Activated CD8-positive, alpha-beta memory T cell treated with anti-CD3 and anti-CD28 coated beads for 4 hours (primary cell): Measurements from ENCODE around the gene ING5.

Source experiments
- DNase-seq, 2 donors: peaks; one replicate each; pipeline ENCODE4 v3.0.0-alpha.2; 2020; ENCODE audit warnings: low read depth in 2 of 2

The ING5 gene

DNA sequence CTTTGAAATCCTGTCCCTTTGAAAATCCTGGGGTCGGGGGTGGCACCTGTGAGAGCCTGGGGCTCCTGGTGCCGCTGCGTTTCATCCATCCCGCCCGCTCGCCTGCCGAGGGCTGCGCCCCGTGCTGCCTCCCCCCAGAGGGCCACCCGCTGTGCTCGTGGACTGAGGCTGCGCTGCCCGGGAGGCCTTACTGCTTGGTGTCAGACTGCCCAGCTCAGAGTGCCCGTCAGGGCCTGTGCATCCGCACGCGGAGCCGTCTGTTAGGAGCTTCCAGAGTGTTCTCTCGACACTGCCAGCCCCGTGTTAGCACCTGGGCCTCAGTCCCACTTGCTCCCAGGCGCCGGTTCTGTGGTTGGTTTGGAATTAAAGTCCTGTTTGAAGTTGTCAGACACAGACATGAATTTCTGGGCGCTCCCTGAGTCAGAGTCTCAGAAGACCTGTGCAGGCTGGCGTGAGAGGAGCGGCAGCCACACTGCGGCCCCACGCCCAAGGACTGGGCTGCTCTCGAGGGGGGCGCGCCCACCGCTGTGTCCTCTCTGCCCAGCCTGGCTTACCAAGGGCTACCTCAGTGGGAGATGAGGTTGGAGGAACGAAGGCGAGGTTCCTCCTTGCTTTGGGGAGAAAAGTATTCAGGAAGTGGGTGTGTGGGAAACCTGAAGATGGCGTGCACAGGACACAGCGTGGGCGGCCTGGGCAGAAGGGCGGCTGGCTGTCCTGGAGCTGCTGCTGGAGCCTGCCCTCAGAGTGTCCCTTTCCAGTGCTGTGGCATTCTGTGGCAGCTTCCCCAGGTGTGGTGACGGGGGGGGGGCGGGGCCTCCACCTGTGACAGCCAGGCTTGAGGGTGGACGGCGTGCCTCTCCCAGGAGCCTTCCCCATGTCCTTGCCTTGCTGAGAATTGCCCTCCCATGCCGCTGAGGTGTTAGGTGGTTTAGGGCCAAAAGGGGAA is 29.3 kb upstream of the ING5 start:
- DNase-seq: no peak

DNA sequence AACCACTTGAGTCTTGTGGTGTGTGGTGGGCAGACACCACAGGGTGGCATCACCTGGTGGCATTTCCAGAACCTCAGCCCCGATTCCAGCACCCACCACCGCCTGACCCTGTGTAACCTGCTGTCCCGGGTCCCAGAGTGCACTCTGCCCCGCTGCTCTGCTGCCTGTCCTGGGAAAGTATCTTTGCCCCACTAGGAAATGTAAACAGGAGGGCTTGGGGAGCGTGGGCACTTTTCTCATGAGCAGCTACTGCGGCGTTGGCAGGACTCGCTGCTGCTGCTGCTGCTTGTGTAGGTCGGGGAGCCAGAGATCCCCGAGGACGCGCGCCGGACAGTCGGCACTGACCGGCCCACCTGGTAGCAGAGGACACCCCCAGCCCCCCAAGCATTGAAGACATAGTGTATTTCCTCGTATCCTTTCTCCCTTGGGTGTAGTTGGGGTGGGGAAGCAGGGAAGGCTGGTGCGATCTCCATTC is 28.6 kb upstream of the ING5 start:
- no peak for DNase-seq

DNA sequence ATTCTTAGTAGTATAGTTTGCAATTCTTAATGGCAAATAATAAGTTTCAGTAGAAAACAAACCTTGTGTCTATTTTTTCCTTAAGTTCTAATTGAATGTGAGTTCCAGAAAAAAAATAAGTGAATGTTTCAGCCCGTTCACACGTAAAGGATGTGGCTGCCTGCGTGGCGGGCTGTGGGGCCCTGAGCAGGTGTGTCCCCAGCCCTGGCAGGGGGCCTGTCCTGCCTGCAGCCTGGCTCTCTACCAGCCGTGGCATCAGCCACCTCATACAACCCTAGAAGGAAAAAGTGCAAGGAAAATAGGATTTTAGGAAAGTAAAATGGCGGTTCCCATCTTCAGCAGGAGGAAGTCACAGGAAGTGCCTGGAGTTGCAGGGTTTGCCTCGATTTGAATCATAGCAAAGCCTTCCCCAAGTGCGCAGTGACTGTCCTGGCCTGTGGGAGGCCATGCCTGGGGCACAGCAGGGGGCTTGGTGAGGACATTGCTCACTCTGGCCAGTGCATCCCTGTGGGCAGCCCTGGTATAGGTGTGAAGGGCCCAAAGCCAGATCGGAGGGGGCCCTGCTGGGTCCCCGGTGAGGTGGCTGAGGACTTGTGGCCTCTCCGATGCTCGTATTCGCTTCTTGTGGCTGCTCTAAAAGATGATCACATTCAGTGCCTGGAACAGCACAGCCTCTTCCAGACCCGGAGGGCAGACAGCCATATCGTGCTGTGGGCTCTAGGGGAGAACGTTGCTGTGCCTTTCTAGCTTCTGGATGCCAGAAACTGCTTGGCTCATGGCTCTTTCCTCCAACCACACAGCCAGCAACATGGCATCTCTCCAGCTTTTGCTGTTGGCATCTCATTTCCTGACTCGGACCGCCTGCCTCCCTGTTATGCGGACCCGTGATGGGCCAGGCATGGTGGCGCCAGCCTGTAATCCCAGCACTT is 27.8 kb upstream of the ING5 start:
- DNase-seq: no peak

GRCh38 chr2:241675885-241676284 is 26.0 kb upstream of the ING5 start:
- no peak for DNase-seq

GRCh38 chr2:241676665-241677064 is 25.2 kb upstream of the ING5 start:
- DNase-seq: no peak

DNA sequence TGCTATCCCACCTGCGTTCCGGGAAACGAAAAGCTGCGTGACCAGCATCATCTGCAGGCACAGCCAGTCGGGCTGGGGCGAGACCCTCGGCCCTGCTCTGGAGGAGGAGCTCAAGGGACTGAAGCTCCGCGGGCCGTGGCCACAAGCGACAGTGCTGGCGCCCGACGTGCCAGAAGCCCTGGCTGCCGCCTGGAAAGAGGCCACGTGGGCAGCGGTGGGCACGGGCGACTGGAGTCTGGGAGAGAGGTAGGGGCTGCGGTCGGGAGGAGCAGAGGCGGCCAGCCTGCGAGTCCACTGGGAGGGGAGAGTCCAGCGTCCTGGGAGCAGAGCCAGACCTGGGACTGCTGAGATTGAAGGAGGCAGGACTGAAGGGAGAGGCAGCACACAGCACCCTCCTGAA is 24.4 kb upstream of the ING5 start:
- DNase-seq: no peak

GRCh38 chr2:241678307-241678706 is 23.5 kb upstream of the ING5 start:
- DNase-seq: no peak

DNA sequence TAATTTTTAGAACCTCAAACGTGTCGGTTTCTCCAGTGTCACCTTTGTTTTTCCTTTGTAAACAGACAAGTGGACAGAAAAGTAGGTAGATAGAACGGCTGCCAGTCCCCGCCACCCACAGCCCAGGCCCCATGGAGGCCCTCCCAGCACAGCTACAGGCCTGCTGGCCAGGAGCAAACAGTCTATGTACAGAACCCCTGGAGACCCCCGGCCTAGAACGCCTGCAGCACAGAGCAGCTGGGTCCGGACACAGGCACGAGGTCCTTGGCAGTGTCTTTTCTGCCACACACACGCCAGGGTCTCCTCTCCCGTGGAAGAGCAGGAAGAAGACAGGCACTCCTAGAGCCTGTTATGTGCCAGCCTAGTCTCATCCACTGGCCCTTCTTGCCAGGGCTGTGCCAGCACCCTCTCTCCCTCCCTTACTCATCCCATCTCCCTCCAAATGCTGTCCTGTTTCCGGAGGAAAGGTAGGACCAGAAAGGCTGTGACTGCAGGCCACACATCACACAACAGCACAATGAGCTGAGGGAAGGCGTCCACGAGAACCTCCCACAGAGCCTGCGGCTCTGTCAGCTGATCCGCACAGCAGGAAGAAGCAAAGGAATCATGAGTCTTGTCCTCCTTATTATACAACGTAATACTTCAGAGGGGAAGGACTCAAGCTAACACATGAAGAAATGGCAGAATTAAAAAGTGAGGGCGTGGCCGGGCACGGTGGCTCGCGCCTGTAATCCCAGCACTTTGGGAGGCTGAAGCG is 22.9 kb upstream of the ING5 start:
- no peak for DNase-seq

DNA sequence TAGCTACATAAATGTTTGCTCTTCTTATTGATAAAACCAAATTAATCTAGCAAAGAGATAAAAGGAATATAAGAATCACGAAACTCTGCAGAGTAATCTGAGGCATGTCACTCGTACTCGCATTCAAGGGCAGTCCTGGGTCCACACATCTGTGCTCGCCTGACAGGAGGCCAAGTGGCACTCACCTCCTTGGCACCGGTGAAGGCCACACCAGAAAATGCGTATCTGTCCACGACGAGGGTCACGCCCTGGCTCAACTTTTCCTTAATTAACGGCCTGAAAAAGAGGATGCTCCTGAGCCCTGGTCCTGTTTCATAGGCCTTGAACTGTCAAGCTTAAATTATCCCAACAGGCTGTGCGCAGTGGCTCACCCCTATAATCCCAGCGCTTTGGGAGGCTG is 21.8 kb upstream of the ING5 start:
- no peak for DNase-seq

GRCh38 chr2:241680827-241681599 is 20.8 kb upstream of the ING5 start:
- DNase-seq: no peak

DNA sequence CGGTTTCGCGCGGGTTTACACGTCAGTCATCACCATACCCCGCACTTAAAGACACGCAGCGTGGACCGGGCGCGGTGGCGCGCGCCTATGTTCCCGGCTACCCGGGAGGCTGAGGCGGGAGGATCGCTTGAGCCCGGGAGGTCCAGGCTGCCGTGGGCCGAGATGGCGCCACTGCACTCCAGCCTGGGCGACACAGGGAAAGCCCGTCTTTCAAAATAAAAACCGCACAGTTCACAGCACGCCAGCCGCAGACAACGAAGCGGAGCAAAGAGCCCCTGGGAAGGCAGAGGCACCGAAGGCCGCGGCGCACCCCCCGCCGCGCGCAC is 15.6 kb upstream of the ING5 start:
- DNase-seq: no peak

GRCh38 chr2:241686650-241687425 is 15.0 kb upstream of the ING5 start, which contains the start of gene DTYMK:
DTYMK (minus strand) TSS chr2:241686815; CDS start chr2:241686783, 32 bp downstream.
- DNase-seq: peak; percentile 87

- DNase-seq: no peak
Observed at GRCh38 chr2:241689306-241689705, 12.5 kb upstream of the ING5 start.

GRCh38 chr2:241690202-241690717 is 11.6 kb upstream of the ING5 start:
- no peak for DNase-seq

DNA sequence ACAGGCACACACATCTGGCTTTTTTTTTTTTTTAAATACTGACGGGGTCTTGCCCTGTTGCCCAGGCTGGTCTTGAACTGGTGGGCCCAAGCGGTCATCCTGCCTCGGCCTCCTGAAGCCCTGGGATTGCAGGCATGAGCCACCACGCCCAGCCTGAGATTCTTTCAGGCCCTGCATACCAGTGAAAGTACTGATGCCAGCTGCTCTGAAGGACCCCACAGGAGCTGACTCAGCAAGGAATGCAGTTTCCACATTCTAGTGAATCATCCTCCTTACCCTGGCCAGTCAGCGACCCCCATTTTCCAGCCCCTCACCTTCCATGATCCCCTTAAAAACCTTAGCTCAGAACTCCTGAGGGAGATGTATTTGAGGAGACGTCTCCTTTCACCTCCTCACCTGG is 9.4 kb upstream of the ING5 start:
- DNase-seq: no peak

DNA sequence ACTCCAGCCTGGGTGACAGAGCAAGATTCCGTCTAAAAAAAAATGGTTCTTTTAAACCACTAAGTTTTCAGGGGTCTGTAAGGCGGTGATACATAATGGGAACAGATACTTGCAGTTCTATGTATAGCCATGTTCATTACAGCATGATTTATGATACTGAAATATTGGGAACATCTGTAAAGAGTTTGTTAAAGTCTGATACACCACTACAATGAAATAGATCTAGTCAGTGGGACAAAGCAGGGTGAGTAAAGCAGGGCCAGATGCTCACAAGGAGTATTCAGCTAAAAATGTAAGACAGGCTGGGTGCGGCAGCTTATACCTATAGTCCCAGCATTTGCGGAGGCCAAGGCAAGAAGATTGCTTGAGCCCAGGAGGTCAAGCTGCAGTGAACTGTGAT is 6.2 kb upstream of the ING5 start:
- DNase-seq: no peak

- no peak for DNase-seq
Observed at GRCh38 chr2:241701149-241701398, 765 bp upstream of the ING5 start.

- DNase-seq: peak; percentile 82 to 85
Observed at GRCh38 chr2:241702155-241703031, 554 bp downstream of the ING5 start.

DNA sequence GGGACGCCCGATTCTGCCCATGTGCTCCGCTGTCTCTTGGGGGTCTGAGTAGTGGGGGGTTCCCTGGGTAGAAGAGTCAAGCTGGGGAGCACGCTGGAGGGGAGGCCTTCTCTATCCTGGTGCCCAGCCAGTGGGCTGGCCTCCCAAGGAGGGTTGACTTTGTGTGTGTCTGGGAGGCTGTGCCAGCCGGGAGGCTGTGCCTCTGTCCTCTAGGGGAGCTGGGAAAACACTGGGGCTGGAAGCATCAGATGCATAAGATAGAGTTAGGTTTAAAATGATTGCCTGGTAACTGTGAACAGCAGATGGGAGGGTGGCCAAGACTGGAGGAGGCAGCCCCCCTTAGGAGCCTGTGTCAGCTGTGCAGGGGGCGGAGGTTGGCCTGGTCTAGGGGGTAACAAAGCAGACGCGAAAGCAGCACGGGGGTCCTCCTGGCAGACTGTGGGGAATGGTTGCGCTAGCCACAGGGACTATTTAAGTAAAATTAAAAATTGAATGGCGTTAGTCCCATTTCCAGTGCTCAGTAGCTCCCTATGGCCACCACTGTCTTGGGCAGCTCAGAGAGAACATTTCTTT is 1.3 kb downstream of the ING5 start:
- no peak for DNase-seq
